Coronary artery (tissue), 2 donors: Measurements from ENCODE around the gene ZNF391.

Experiments
- DNase-seq: peaks from one replicate; pipeline ENCODE4 v3.0.0-alpha.2; 2017; ENCODE audit warnings: low spot score
- H3K27ac ChIP-seq, 2 donors: fragments of 200-600 bp; sonication (generic); one replicate each; pipeline ENCODE4 v1.5.1; 2016 to 2019
- H3K4me3 ChIP-seq: fragments of 200-600 bp; sonication (generic); 2 replicates; pipeline ENCODE4 v1.5.1; 2016; ENCODE audit warnings: mild to moderate bottlenecking, moderate library complexity
- CTCF ChIP-seq: fragments of 200-600 bp; sonication (generic); IDR thresholded peaks from one replicate; pipeline ENCODE4 v1.5.1; 2019; ENCODE audit warnings: antibody characterized with exemption

The ZNF391 gene

DNA sequence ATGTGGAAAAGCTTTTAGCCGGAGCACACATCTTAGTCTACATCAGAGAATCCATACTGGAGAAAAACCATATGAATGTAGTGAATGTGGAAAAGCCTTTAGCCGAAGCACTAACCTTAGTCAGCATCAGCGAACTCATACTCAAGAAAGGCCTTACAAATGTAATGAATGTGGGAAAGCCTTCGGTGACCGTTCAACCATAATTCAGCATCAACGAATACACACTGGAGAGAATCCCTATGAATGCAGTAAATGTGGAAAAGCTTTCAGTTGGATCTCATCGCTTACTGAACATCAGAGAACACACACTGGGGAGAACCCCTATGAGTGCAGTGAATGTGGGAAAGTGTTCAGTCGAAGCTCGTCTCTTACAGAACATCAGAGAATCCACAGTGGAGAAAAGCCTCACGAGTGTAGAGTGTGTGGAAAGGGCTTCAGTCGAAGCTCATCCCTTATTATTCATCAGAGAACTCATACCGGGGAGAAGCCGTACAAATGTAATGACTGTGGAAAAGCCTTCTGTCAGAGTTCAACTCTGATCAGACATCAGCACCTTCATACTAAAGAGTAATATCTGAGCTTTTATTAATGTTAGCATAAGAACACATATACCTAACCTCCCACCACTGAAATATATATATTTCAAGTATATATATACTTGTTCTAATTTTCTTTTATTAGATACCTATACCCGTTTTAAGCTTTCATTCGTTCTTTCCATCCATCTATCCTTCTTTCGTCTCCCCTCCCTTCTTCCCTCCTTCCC lies 12.5 kb downstream of the ZNF391 start:
- H3K27ac ChIP-seq, result no peak overlapping the region
- TF ChIP-seq CTCF, result no peak
- DNase-seq, result no peak
- no peak overlapping the region for H3K4me3 ChIP-seq

- no peak overlapping the region for H3K4me3 ChIP-seq
- no peak for DNase-seq
- H3K27ac ChIP-seq, result no peak overlapping the region
- no peak for TF ChIP-seq CTCF
Observed at GRCh38 chr6:27406085-27406484, 17.5 kb downstream of the ZNF391 start.

DNA sequence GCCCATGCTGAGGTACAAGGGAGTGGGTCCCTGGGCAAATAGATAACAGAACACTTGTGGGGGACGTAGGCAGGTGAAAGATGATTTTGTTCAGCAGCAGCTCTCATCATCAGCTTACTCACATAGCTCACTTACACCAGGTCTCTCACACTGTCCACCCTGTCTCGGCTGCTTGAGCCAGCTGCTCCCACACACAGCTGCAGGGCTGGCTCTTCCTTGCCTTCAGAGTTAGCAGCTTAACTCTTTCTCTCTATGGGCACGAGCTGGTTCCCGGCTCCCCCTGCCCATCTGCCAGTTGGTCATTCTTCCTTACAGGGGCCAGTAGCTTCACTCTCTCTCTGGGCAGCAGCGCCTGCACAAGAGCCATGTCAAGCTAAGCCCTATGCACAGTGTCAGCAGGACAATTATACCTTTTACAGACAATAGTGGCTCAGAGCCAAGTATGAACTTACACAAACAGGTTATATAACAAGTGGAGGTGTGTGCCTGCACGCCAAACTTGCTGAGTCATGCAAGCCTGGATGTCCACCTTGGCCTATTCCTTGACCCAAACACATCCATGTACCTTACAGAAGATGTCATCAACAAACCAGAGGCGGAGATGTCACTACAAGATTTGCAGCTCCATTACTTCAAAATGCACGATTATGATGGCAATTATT lies 18.7 kb downstream of the ZNF391 start:
- no peak for DNase-seq
- TF ChIP-seq CTCF, result no peak
- H3K4me3 ChIP-seq, result no peak overlapping the region
- H3K27ac ChIP-seq, result no peak overlapping the region

DNA sequence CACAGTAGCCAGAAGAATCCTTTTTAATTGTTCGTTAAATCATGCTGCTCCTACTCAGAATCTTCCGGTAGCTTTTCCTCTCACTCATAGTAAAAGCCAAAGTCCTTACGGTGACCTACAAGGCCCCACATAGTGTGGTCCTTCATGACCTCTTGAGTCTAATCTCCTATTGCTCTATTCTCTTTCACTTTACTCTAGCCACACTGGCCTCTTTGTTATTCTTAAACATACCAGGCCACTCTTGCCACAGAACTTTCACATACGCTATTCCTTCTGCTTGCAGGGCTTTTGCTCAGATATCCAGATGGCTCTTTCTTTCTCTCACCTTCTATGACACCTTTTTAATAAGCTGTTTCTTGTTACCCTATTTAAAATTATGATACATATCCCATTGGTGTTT lies 25.7 kb downstream of the ZNF391 start:
- Histone ChIP-seq H3K27ac (no peak overlapping the region), H3K4me3 (no peak overlapping the region)
- no peak for DNase-seq
- no peak for TF ChIP-seq CTCF

DNA sequence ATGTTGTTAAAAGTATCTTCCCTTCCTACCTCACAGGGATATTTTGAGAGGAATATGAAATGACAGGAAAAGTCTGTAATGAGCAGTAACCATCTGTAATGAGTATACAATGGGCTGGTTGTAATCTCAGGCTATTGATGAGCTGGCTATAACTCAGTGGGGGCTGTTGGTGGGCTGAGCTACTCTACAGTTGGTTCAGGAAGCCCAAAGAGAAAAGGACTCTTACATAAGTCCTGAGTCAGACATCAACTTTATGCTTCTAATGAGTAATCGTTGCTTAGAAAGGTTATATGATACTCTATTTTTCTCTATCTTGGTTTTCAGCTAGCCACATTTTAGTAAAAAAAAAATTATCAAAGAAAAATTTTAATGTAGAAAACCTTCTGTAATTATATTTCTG lies 26.4 kb downstream of the ZNF391 start:
- TF ChIP-seq CTCF, result no peak

GRCh38 chr6:27415898-27416297 lies 27.3 kb downstream of the ZNF391 start:
- DNase-seq, result no peak
- Histone ChIP-seq H3K27ac (no peak overlapping the region), H3K4me3 (no peak overlapping the region)
- TF ChIP-seq CTCF, result no peak

More for the DNA sequence above, 26.4 kb downstream of the ZNF391 start:
- Histone ChIP-seq H3K4me3 (no peak overlapping the region), H3K27ac (no peak overlapping the region)
- no peak for DNase-seq

- TF ChIP-seq CTCF, result no peak
- Histone ChIP-seq H3K27ac (no peak overlapping the region), H3K4me3 (no peak overlapping the region)
- no peak for DNase-seq
Observed at GRCh38 chr6:27419363-27419762, 30.8 kb downstream of the ZNF391 start.
